ENCODE results near the gene SORBS2. TPM values are rescaled to one million over a fixed set of nuclear protein-coding genes. Genes with fewer than 3 reads are reported as not detected.
A peak's percentile ranks its signal among the peaks of the same experiment; 100 is the strongest.

Gene SORBS2
- total RNA-seq, 1 donor from 2014 or later: not detected

DNA sequence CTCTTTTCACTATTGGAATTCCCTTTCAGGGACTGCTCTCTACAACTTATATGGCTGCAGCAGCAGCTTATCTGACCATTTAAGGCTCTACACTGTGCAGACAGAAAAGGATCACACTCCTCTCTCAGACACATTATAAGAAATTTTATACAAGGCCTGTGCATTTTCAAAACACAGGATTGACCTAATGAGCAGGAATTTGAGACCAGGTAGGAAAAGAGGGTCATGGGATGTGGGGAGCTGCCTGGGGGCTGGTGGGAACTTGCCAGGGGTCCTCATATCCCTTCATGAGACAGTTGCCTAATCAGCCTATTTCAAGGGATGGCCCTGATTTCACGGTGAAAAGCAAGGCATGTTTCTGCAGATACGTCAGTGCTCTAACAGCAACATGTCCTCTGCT is 77.1 kb downstream of the SORBS2 start:
- Mint-ChIP-seq H3K9me3 (no peaks in the 10 kb centered on the region), H3K27ac (no peak overlapping the region), H3K4me1 (peaks cover 13% of the 10 kb centered on the region), H3K36me3 (ENCODE audit: low read depth) (no peaks in the 10 kb centered on the region), H3K27me3 (peaks cover 8% of the 10 kb centered on the region), H3K4me3 (no peak overlapping the region)
- intact Hi-C loops (cut with micrococcal nuclease): no loop called here
- TF ChIP-seq, protein P1, sequence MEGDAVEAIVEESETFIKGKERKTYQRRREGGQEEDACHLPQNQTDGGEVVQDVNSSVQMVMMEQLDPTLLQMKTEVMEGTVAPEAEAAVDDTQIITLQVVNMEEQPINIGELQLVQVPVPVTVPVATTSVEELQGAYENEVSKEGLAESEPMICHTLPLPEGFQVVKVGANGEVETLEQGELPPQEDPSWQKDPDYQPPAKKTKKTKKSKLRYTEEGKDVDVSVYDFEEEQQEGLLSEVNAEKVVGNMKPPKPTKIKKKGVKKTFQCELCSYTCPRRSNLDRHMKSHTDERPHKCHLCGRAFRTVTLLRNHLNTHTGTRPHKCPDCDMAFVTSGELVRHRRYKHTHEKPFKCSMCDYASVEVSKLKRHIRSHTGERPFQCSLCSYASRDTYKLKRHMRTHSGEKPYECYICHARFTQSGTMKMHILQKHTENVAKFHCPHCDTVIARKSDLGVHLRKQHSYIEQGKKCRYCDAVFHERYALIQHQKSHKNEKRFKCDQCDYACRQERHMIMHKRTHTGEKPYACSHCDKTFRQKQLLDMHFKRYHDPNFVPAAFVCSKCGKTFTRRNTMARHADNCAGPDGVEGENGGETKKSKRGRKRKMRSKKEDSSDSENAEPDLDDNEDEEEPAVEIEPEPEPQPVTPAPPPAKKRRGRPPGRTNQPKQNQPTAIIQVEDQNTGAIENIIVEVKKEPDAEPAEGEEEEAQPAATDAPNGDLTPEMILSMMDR (IDR thresholded peaks at IDR 0.05): no peak
- ChIA-PET POLR2A (interaction anchor here (0.6 to 0.7 kb wide), 2 partner anchors 77 to 227 kb away, joined by 3 to 5 read pairs; partner anchors contain the start of gene SORBS2), CTCF (no interaction called here)
- DNase-seq (no peak), ATAC-seq (ENCODE audit: low read depth) (no peak)

DNA sequence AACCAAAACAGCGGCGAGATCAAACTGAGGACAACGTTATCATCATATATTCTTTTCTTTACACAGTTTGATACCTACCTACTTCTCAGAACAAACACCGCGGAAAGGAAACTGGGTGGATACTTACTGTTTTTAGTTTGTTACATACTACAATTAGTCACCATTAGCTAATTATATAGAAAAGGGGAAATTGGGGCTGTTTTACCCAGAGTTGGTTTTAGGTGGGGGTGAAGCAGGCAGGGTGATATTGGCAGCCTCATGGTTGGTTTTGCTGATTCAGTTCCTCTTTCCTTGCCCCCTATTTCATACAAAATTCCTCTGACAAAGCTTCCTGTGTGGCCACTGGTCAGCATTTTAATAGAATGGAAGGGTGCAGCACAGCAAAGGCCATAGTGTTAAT is 77.8 kb downstream of the SORBS2 start:
- POLR2A ChIA-PET: no interaction called here
- DNase-seq (no peak), ATAC-seq (ENCODE audit: low read depth) (peak; percentile 62)
- Mint-ChIP-seq H3K4me1 (peaks cover 13% of the 10 kb centered on the region), H3K27me3 (peaks cover 9% of the 10 kb centered on the region), H3K36me3 (ENCODE audit: low read depth) (no peaks in the 10 kb centered on the region), H3K4me3 (peak overlapping the region; percentile 9), H3K27ac (peak overlapping the region; percentile 22), H3K9me3 (no peaks in the 10 kb centered on the region)
- intact Hi-C loops (cut with micrococcal nuclease): no loop called here
- TF ChIP-seq, protein P1 (IDR thresholded peaks at IDR 0.05): no peak
- CTCF ChIA-PET: no interaction called here

DNA sequence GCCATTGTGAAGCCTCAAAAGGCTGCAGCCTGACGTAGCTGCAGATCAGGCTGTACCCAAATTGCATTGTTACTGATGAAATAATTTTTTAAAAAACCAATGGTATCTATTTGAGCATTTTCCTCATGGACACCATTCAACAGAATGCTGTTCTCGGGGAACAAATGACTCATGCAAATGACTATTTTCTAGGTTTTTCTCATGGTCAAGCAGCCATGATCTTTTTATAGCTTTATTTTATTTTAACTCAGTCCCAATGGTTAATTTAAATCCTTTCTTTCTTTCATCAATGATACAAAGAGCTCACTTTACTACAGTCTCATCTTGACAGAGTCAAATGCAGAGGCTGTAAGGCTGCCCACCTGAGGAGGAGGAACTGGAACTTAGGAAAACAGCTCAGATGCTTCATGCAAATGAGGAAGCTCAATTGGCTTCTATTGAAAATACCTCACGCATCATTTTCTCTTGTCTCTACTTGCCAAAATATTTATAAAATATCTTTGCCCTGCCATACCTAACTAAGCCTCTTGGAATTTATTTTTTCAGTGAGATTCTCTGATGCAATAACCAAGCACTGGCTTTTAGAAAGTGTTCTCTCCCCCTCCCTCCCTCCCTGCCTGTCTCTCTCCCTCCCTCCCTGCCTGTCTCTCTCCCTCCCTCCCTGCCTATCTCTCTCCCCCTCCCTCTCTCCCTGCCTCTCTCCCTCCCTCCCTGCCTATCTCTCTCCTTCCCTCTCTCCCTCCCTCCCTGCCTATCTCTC is 81.0 kb downstream of the SORBS2 start:
- ChIA-PET CTCF (no interaction called here), POLR2A (no interaction called here)
- no peaks in the 10 kb centered on the region for H3K9me3 Mint-ChIP-seq
- ATAC-seq (ENCODE audit: low read depth): peak; percentile 18
- H3K4me3 Mint-ChIP-seq: no peak overlapping the region
- peaks cover 13% of the 10 kb centered on the region for H3K4me1 Mint-ChIP-seq
- TF ChIP-seq, protein P1 (IDR thresholded peaks at IDR 0.05): no peak
- H3K36me3 Mint-ChIP-seq (ENCODE audit: low read depth): no peaks in the 10 kb centered on the region
- no peak for DNase-seq
- peaks cover 11% of the 10 kb centered on the region for H3K27me3 Mint-ChIP-seq
- intact Hi-C loops (cut with micrococcal nuclease): no loop called here
- no peak overlapping the region for H3K27ac Mint-ChIP-seq

DNA sequence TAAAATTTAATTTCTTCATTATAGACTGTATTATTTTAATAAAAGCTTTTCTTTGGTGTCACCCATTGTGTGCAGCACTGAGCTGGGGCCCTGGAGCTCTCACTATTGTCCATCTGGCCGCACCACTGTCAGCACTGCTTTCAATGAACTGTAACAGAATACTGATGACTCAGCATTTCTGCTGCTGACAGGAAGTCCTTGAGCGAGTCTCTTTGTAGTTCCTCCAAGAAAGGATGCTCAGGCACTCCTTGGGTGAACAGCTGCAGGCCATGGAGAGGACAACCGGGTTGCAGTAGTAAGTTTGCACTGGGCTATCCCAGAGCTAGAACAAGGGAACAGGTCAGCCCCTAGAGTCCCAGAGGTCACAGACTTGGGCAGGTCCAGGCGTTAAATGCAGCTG is 81.6 kb downstream of the SORBS2 start:
- peaks cover 11% of the 10 kb centered on the region for H3K27me3 Mint-ChIP-seq
- H3K4me1 Mint-ChIP-seq: peaks cover 13% of the 10 kb centered on the region

DNA sequence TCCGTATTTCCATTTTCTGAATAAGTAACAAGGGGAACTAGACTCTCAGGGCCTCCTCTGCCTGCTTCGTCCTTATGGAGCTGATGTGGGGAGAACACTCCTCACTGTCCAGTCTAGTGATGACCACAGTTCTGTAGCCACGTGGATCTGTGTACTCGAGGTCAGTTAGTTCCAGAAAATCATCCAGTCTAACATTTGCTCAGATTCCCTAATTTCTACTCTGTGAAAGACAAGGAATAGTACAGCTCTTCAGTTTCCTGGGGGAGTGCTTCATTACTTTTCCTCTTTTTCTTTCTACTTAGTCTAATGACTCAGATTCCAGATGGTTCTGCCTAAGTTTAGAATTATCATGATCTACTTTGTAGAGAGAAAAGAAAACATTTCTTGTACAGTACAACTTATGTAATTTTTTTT is 82.6 kb downstream of the SORBS2 start:
- ChIA-PET POLR2A (no interaction called here), CTCF (no interaction called here)
- intact Hi-C loops (cut with micrococcal nuclease): no loop called here
- H3K9me3 Mint-ChIP-seq: no peaks in the 10 kb centered on the region
- peaks cover 11% of the 10 kb centered on the region for H3K27me3 Mint-ChIP-seq
- no peaks in the 10 kb centered on the region for H3K36me3 Mint-ChIP-seq (ENCODE audit: low read depth)
- H3K27ac Mint-ChIP-seq: no peak overlapping the region
- no peak overlapping the region for H3K4me3 Mint-ChIP-seq
- DNase-seq (no peak), ATAC-seq (ENCODE audit: low read depth) (no peak)
- TF ChIP-seq, protein P1 (IDR thresholded peaks at IDR 0.05): no peak
- H3K4me1 Mint-ChIP-seq: peaks cover 10% of the 10 kb centered on the region

More for the DNA sequence above, 81.6 kb downstream of the SORBS2 start:
- intact Hi-C loops (cut with micrococcal nuclease): no loop called here
- Mint-ChIP-seq H3K9me3 (no peaks in the 10 kb centered on the region), H3K36me3 (ENCODE audit: low read depth) (no peaks in the 10 kb centered on the region), H3K4me3 (no peak overlapping the region), H3K27ac (no peak overlapping the region)
- ChIA-PET POLR2A (no interaction called here), CTCF (no interaction called here)
- ATAC-seq (ENCODE audit: low read depth): no peak
- DNase-seq: no peak
- TF ChIP-seq, protein P1 (IDR thresholded peaks at IDR 0.05): no peak

Data from activated B cell treated with CpG ODN at 0.5 μM for 24 hours (primary cell).